Adipose tissue (tissue), 3 donors: ENCODE measurements around the gene ZHX3. TPM values are rescaled to one million over a fixed set of nuclear protein-coding genes. Genes with fewer than 3 reads are reported as not detected.

ENCODE experiments used
- H3K27ac ChIP-seq: one replicate; pipeline ENCODE4 v1.5.1; 2013; ENCODE audit warnings: low read depth, low read length
- WGBS, 3 donors: extraction: QIAGEN DNeasy Blood & Tissue Kit; methylation state at CpG; one replicate each; pipeline ENCODE4 v1.1.7; 2013; 5-methylcytosine and 5-hydroxymethylcytosine counted together
- polyA plus RNA-seq, 3 donors: library from polyadenylated mRNA; stranded (reverse); fragments of 200-250 nt; gene quantifications; one replicate each; pipeline ENCODE4 v1.2.3, GENCODE V29; 2013
- donor health status: healthy with polysubstance abuse.
- donor health status: Bipolar disorder and iron deficiency.
- donor health status: healthy.

Gene ZHX3
- polyA plus RNA-seq, 3 donors, result 4.5 to 25.0 (median 12.8) TPM

DNA sequence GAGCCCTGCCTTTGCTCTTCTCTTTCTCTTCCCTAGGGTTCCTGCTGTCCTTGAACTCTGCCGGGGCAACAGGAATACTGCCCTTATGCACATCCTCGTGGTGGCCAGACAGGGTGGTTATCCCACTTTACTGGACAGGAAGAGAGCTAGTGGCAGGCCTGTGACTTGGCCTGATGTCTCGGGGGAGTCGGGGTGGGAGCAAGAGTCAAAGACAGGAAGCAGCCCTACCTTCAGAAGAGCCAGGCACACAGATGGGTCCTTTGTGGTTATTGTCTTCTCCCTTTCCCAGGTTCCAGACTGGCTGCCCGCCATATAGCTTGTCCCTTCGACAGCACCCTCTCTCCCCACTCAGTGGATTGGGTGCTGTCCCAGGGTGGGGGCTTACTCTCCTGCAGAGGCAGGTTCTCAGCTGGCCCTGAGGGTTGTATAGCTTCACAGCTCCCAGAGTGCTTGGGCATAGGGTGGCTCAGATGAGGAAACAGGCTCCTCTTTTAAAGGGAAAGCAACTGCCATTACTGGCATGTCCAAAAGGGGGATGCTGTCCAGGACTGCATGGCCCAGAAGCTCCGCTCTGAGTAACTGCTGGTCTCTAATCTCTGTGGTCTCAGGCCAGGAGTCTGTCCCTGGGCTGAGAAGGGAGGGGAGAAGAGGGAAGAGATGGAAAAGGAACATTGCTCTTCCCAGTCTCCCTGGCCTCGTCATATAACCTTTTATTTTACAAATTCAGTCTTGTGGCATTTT lies 162.9 kb downstream of the ZHX3 start:
- no peak overlapping the region for H3K27ac ChIP-seq
- WGBS, 3 donors, result 54 to 78% (median 64%) methylated on average over 8 of the region's 8 CpGs

DNA sequence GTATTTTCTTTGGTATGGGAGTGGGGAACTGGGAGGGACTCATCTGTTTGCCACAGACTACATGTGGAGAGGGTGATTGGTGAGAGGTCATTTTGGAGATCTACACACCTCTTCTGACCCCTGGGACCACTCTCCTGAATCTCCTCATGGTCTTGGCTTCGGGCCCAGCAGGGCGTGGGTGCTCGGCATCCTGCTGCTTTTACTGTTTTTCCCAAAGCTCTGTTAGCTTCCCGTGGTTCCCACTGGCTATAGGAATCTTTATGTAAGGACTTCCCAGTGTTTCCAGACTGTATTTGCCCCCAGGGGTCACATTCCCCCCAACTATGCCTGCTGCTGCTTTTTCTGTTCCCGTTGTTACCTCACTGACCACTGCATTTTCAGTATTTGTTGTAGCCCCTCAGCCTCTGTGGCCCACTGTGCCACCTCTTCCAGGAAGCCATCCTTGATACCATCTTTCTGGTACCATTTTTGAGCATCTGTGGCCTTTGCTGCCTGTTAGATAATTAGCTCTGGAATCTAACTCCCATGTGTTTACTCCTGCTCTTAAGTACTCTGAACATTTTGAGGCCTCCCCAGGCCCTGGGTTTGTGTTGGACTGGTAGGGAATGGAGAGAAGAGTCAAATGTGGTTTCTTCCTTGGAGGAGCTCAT lies 165.3 kb downstream of the ZHX3 start:
- 49 to 65% (median 54%) methylated on average over 5 of the region's 5 CpGs for WGBS, 3 donors
- no peak overlapping the region for H3K27ac ChIP-seq

DNA sequence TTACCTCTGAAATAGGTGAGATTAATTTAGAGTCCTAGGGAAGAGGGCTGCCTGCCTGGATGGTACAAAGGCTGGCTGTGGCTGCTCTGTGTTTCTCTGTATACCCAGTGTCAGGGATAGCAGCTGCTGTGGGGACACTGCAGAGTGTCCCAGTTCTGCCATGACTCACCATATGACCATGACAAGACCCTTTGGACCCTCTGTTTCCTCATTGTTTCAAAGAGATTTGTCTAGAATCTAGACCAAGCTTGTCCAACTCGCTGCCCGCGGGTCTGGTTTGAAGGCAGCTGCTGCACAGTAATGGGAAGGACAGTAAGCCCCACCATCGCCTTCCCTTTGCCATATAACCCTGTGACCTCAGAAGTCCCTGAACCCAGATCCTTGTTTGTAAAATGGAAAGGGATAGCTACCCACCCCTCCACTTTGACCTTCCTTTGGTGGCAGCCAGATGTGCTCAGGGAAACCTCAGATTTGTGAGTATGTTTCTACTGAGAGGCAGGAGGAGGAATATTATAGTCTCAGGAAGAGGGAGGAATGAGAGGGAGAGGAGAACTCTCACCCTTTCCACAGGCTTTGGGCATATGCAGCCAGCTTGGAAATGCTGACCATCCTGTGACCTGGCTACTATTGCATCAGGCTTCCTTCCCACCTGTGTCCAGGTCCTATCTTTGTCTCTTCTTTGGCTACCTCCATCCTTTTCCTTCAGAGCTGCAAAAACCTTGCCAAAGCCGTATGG lies 166.2 kb downstream of the ZHX3 start:
- no peak overlapping the region for H3K27ac ChIP-seq

DNA sequence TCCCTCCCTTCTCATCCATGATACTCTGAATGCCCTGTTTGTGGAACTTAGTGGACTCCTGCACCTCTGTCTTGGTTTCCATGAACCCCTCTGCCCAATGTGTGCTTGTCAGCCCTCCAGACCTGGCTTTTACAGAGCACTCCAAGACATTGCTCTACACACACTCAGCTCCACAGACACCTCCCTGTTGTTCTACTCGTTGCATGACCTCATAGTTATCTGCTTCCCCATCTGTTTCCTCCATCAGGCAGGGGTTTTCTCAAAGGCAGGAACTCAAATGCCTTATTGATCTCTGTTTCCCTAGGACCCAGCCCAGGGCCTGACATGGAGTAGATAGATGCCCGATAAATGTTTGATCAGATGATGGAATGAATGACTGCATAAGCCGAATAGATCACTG lies 166.9 kb downstream of the ZHX3 start:
- H3K27ac ChIP-seq, result no peak overlapping the region
- WGBS, 3 donors, result 29 to 66% (median 31%) methylated on average over 3 of the region's 3 CpGs

More for the DNA sequence above, 166.2 kb downstream of the ZHX3 start:
- 79 to 94% (median 85%) methylated on average over 5 of the region's 5 CpGs for WGBS, 3 donors

DNA sequence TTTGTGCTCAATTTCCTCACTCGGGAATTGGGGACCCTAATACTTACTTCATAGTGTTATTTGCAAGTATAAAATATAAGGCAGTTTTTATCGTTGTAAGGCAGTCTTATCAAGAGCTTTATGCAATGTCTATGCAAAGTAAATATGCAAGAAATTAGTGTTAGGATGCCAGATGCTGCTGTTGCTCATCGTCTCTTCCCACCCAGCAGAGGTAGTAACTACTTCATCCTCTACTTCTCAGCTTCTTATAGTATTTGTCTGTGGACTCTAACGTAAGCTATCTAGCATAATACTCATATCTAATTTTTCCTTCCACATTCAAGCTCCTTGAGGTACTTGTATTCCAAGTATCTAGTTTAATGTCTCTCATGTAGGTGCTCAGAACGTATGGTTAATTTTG lies 168.6 kb downstream of the ZHX3 start:
- WGBS, 3 donors, result 78 to 83% (median 81%) methylated on average over 5 of the region's 5 CpGs
- no peak overlapping the region for H3K27ac ChIP-seq

DNA sequence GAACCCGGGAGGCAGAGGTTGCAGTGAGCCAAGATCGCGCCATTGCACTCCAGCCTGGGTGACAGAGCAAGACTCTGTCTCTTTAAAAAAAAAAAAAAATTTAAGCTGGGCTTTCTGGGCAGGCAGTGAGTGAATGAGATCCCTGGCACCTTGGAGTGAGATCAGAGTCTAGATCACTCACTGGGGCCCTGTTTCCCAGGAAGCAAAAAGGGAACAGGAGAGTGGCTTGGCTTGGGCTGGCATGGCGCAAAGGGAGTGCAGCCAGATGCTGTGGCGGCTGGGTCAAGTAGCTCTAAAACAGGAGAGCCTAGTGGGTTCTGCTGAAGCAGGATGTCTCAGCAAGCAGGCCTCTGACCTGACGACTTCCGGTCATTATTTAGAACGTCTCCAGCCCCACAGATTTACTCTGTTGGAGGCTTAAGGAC lies 169.8 kb downstream of the ZHX3 start:
- no peak overlapping the region for H3K27ac ChIP-seq
- WGBS, 3 donors, result 68 to 79% (median 69%) methylated on average over 8 of the region's 8 CpGs

DNA sequence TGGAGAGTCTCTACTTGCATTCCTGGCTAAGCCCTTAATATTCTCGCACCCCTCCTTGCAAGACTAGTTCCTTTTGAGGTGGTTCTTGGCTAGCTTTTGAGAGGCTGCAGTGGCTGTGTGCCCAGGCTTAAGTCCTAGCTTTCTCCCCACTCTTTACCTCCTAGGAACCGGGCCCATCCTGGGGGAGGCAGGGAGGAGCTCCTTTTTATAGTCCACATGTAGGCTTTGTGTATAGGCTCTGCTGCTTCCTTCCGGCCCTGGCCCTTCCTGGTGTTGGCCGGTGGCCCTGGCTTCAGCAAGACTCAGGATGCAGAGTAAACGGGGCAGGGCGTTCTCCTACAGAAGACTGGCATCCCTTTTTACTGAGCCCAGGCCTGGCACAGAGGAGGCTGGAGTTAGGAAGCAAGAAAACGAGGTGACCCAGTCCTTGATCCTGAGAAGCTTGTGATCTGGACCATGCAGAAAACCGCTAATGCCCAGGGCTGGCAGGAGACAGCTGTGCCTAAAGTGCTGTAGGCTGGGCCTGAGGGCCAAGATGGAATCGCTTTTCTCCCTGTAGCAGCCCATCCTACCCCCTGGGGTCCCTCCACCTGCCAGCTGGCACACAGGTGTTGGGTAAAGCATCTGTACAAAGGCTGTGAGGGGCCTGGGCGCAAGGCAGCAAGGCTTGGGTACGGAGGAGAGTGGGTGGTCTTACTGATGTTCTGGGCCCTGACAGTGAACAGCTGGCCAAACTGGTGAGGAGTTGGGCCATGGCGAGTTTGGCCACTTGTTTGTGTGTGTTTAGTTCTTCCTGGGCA lies 171.5 kb downstream of the ZHX3 start:
- 51 to 81% (median 61%) methylated on average over 12 of the region's 12 CpGs for WGBS, 3 donors

DNA sequence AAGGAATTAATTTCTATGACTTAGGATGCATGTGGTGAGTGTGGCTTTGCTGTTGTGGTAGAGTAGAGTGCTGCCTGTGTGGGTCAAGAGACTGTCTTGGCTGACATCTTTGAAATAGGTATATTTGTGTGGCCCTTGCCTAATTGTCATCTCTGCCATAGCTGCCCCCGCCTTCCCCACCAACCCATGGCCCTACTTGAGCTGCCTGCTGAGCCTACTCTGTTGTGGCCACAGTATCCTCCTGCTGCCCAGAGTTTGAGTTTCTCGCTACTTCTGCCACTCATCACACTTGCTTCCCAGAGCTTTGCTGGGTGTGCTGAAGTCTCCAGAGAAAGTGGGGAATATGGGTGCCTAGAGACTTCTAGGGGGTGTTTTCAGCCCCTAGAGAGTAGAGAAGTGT lies 172.2 kb downstream of the ZHX3 start:
- H3K27ac ChIP-seq, result no peak overlapping the region
- 92 to 98% (median 95%) methylated on average over 2 of the region's 2 CpGs for WGBS, 3 donors

More for the DNA sequence above, 171.5 kb downstream of the ZHX3 start:
- H3K27ac ChIP-seq, result no peak overlapping the region

DNA sequence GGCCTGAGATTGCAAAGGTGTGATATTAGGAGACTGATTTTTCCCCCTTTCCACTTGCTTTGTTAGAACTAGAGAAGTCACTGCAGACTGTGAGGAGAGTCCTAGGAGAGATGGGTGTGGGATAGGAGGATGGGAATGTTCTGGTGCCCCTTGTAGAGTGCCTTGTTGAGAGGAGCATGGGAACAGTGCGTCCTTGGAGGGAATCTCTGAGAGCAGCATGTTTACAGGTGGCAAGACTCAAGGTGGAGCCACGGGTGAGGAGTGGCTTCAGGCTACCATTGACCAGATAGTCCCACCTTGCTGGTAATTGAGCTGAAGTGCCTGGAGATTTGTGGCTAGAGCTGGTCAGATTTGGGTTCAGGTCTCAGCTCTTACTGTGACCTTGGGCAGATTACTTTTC lies 174.2 kb downstream of the ZHX3 start:
- no peak overlapping the region for H3K27ac ChIP-seq
- WGBS, 3 donors, result 44 to 71% (median 69%) methylated on average over 2 of the region's 2 CpGs

DNA sequence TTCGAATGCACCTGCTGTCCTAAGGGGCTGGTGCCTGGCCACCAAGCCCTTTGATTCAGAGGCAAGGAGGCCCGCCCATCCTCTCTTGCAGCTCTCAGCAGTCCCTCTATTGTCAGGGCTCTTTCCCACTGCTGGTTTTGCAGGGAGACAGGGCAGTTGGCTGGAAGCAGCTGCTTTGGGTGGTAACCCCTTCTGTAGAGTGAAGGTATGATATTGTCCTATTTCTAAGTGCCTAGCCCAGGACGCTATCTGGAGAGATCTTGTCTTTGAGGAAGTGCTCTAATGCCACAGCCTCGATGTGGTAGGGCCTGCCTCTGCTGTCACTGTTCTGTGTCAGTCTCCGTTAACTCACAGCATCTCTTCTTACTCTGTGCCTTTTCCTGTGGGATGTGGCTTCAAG lies 174.6 kb downstream of the ZHX3 start:
- H3K27ac ChIP-seq, result no peak overlapping the region
- 49 to 66% (median 54%) methylated on average over 5 of the region's 5 CpGs for WGBS, 3 donors

DNA sequence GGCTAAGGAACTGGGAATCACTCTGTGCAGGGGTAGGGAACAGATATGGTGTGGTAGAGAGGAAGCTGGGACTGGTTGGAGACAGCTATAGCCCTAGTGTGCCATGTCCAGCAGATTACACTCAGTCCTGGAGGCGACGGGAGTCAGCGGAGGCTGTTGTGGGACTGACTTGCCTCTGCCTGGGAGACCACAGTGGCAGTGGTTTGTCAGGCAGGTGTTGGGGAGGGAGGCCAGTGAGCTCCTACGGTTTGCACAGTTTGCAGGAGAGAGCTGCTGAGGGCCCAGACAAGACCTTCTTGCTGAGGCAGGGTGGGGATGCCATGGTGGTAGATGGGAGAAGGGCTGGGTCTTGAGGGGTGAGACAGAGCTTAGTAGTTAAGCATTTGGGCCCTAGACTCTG lies 175.3 kb downstream of the ZHX3 start:
- WGBS, 3 donors, result 76 to 85% (median 80%) methylated on average over 4 of the region's 4 CpGs

DNA sequence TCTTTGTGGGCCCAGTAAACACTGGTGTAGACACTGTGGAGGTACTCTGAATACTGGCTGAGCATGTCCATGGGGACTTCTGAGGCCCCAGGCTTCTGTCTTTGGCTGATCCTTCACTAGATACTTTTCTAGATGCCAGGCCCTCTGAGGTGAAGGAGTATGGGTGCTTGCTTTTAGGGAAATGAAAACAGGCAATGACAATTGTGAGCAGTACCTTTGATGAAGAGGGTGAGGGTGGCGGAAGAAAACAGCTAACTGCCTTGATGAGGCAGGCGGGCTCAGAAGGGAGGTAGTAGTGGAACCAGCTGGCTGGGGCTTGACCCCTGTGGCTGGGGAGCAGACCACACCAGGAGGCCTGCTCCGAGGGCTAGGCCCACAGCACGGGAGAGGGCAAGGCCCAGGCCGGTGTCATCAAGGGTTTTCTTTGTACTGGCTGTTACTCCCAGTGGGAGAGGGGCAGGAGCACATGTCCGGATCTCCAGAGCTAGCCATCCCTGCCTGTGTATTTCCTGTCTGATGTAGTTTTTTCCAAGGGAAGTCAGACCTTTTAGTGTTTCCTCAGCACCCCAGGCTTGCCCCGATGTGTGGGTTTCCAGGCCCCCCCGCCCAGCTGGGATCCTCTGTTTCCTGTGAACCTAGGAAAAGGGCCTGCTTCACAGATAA lies 176.2 kb downstream of the ZHX3 start:
- WGBS, 3 donors, result 38 to 72% (median 59%) methylated on average over 8 of the region's 8 CpGs
- H3K27ac ChIP-seq, result no peak overlapping the region

More for the DNA sequence above, 175.3 kb downstream of the ZHX3 start:
- H3K27ac ChIP-seq, result no peak overlapping the region

DNA sequence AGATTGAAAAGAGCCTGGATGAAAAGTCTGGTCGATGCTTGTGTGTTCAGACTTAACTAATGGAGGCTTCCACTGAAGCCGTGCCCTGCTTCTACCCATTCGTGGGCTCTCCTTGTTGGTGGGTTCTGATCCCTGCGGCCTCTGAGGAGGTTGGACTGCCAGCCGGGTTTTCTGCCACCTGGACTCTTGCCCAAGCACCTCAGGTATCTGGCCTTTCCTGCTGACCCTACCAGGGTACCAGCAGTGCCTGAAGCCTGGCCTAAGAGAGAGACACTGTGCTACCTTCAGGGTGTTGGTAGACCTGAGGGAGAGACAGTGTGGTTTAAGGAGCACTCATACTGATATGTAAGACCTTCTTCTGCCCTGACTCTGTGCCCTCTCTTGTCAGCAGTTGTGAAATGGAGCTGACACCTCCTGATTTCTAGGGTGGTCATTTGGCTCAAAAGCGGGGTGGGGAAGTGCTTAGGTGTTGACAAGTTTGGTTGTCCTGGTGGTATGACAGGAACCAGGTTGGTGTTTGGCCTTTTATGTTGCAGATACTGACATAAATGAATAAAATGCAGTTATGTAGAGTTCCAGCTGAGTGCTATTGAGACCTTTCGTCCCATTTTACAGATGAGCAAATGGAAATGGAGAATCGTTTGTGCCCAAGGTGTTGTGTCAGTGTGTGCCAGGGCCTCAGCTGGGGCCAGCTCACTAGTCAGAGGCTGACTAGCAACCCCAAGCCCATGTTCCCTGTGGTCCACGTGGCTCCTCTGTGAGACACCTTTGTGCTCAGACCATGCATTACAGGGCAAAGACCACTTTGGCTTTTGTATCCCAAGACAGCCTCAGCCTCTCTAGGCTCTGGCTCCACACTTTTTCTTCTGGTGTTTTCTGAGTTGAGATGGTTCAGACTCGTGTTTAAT lies 177.1 kb downstream of the ZHX3 start:
- H3K27ac ChIP-seq, result no peak overlapping the region
- 65 to 70% (median 65%) methylated on average over 10 of the region's 10 CpGs for WGBS, 3 donors

DNA sequence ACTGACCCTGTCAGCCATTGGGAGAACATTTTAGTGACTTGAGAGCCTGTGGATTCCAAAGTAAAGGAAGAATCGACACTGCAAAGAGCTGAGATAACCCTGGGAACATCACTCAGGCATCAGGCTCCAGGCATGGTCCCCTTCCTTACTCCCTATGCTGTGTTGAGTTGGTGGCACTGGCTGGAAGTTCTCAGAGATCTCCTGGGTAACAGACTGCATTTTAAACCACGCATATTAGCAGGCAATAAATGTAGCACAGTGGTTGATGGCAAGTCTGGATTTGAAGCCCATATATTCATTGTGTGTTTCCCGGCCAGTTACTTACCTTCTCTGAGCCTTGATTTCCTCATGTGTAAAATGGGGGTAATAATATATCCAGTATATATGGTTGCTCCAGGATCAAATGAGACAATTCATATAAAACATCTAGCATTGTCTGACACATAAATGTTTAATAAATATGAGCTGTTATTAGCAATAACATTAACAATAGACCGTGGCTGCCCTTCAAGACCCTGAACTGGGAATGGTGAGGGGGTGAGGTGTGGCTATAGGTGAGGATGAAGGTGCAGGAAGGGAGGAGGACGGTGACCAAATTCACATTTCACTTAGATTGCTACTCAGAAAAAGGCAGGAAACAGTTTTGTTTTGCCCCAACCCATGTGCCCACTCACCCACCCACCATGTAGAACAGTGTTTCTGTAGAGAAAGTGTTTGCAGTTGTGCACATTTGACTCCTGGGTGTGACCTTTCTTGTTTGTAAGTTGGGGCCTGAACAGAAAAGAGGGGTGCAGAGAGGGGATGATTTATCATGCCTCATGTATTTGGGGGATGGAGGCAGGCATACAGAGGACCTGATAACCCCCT lies 178.1 kb downstream of the ZHX3 start:
- 61 to 65% (median 62%) methylated on average over 5 of the region's 5 CpGs for WGBS, 3 donors
- H3K27ac ChIP-seq, result no peak overlapping the region

DNA sequence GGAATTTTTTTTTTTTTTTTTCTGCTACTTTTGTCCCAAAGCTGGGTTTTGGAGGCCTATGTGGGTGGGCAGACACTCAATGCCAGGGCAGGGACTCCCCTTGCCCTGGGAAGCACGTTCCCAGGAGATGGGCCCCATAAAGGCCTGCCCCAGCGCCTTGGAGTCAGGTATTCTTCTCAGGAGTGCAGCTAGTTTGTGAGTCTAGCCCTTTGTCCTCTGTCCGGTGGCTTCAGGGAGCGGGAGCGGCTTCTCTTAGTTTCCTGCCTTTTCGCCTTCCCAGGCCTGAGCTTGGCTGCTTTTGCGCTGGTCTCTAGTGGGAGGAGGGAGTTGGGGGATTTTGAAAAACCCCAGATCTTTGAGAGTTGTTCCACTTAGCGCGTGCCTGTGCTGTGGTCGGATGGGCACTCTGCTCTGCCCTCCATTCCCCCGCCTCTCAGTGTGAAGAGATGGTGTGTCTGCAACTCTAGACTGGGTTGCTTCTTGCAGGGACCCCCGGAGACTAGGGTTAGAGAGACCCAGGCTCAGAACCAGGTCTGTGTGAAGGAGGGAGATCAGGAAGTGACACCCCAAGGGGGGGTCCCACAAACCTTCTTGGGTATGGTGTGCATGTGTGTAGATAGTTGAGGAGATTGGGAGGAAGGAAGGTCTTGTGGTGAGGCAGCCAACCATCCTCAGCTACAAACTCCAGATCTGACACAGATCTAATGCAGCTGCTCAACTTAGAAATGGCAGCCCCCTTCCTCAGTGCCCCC lies 178.9 kb downstream of the ZHX3 start:
- H3K27ac ChIP-seq, result peak overlapping the region; percentile 58
- WGBS, 3 donors, result 26 to 42% (median 27%) methylated on average over 12 of the region's 12 CpGs
